Panc1 (cell line): Measurements from ENCODE around the gene RHEX.

Experiments used
- CTCF ChIP-seq: fragments of 450-650 bp; IDR thresholded peaks from 2 replicates; pipeline ENCODE4 v1.5.1; 2017; ENCODE audit warnings: mild to moderate bottlenecking
- POLR2AphosphoS5 ChIP-seq: IDR thresholded peaks from 2 replicates; pipeline ENCODE4 v1.6.1; 2012; ENCODE audit warnings: mild to moderate bottlenecking, low read depth, low read length, moderate library complexity
- REST ChIP-seq, 2 experiments: IDR thresholded peaks; 2 replicates each; pipeline ENCODE4 v1.6.1; 2011 to 2012; ENCODE audit warnings: low read depth in 2 of 2, control low read depth in 1 of 2, low read length in 1 of 2, mild to moderate bottlenecking in 1 of 2, moderate library complexity in 1 of 2; ENCODE audit not compliant: insufficient read depth in 1 of 2
- SIN3A ChIP-seq: IDR thresholded peaks from 2 replicates; pipeline ENCODE4 v1.6.1; 2012; ENCODE audit warnings: low read depth, mild to moderate bottlenecking, low read length, moderate library complexity, borderline replicate concordance; ENCODE audit not compliant: insufficient read depth
- TCF7L2 ChIP-seq: IDR thresholded peaks from 2 replicates; pipeline ENCODE4 v1.6.1; 2011; ENCODE audit warnings: mild to moderate bottlenecking, low read depth, low read length, inconsistent platforms

GRCh38 chr1:206133751-206134415, 80.9 kb downstream of the RHEX start:
- no peak for TF ChIP-seq CTCF
- TF ChIP-seq POLR2AphosphoS5: no peak
- no peak for TF ChIP-seq SIN3A
- no peak for TF ChIP-seq TCF7L2
- no peak for TF ChIP-seq REST (IDR thresholded peaks at IDR 0.05; ENCODE audit: insufficient read depth in 1 of 2, low read depth in 2 of 2, low read length in 1 of 2)
